Suprapubic skin (tissue), 4 donors: ENCODE measurements around the gene C1S. TPM values are rescaled to one million over a fixed set of nuclear protein-coding genes. Genes with fewer than 3 reads are reported as not detected.

ENCODE experiments used
- DNase-seq, 2 donors: peaks; one replicate each; pipeline ENCODE4 v3.0.0-alpha.2; 2019; ENCODE audit warnings: low spot score in 2 of 2
- H3K27ac ChIP-seq: fragments of 200-600 bp; sonication (generic); one replicate; pipeline ENCODE4 v1.5.1; 2019
- H3K27me3 ChIP-seq: fragments of 200-600 bp; sonication (generic); one replicate; pipeline ENCODE4 v1.5.1; 2019
- H3K36me3 ChIP-seq: fragments of 200-600 bp; sonication (generic); one replicate; pipeline ENCODE4 v1.5.1; 2019
- H3K4me1 ChIP-seq: fragments of 200-600 bp; sonication (generic); one replicate; pipeline ENCODE4 v1.5.1; 2019
- H3K4me3 ChIP-seq: fragments of 200-600 bp; sonication (generic); one replicate; pipeline ENCODE4 v1.5.1; 2019; ENCODE audit warnings: mild to moderate bottlenecking
- H3K9me3 ChIP-seq: fragments of 200-600 bp; sonication (generic); one replicate; pipeline ENCODE4 v1.5.1; 2019
- CTCF ChIP-seq, 2 donors: fragments of 200-600 bp in 1 of 2; fragments of 450-650 bp in 1 of 2; sonication (generic) in 1 of 2; IDR thresholded peaks; one replicate each; pipeline ENCODE4 v1.5.1; 2016 to 2019; ENCODE audit warnings: antibody characterized with exemption in 2 of 2, mild to moderate bottlenecking in 1 of 2, moderate library complexity in 1 of 2
- EP300 ChIP-seq: sonication (generic); formaldehyde crosslinking; IDR thresholded peaks from one replicate; pipeline ENCODE4 v1.6.1; 2017; ENCODE audit warnings: antibody characterized with exemption
- POLR2A ChIP-seq, 2 donors: fragments of 450-650 bp; IDR thresholded peaks; one replicate each; pipeline ENCODE4 v1.6.1; 2017; ENCODE audit warnings: antibody characterized with exemption in 2 of 2, mild to moderate bottlenecking in 2 of 2, moderate library complexity in 2 of 2
- POLR2AphosphoS5 ChIP-seq, 3 donors: sonication (generic); formaldehyde crosslinking; IDR thresholded peaks; one replicate each; pipeline ENCODE4 v1.6.1; 2017; ENCODE audit warnings: antibody characterized with exemption in 3 of 3
- WGBS: methylation state at CpG from one replicate; pipeline ENCODE4 v1.1.5; 2018; 5-methylcytosine and 5-hydroxymethylcytosine counted together
- total RNA-seq, 4 donors: library from RNA; depleted of rRNA; stranded (reverse); fragments of >200 nt; gene quantifications; one replicate each; pipeline ENCODE4 v1.1.0, GENCODE V29; 2016

The C1S gene
- total RNA-seq, 4 donors from 2014 or later: 62.6 to 99.6 (median 65.6) TPM

- no peaks in the 10 kb centered on the region for H3K9me3 ChIP-seq
- H3K27me3 ChIP-seq: no peaks in the 10 kb centered on the region
- peaks cover 50% of the 10 kb centered on the region for H3K4me1 ChIP-seq
- no peak for TF ChIP-seq POLR2AphosphoS5 (IDR thresholded peaks at IDR 0.05)
- TF ChIP-seq POLR2A (IDR thresholded peaks at IDR 0.05): no peak
- TF ChIP-seq CTCF (IDR thresholded peaks at IDR 0.05): no peak
- TF ChIP-seq EP300: no peak
- 70% methylated on average over 3 of the region's 7 CpGs for WGBS
- peak; percentile 61 to 73 for DNase-seq
- peak overlapping the region; percentile 90 for H3K27ac ChIP-seq
- H3K4me3 ChIP-seq: peak overlapping the region; percentile 52
- peaks cover 26% of the 10 kb centered on the region for H3K36me3 ChIP-seq
Measured at GRCh38 chr12:7091171-7091570, 30.7 kb downstream of the C1S start.

- DNase-seq: peak; percentile 79
- TF ChIP-seq POLR2A (IDR thresholded peaks at IDR 0.05): peak in 1 of 2 donors; percentile 33
- TF ChIP-seq EP300: no peak
- no peak for TF ChIP-seq POLR2AphosphoS5 (IDR thresholded peaks at IDR 0.05)
- peaks cover 23% of the 10 kb centered on the region for H3K36me3 ChIP-seq
- H3K4me1 ChIP-seq: peaks cover 50% of the 10 kb centered on the region
- H3K4me3 ChIP-seq: peak overlapping the region; percentile 52
- WGBS: 13% methylated on average over 10 of the region's 10 CpGs
- H3K9me3 ChIP-seq: no peaks in the 10 kb centered on the region
- H3K27me3 ChIP-seq: no peaks in the 10 kb centered on the region
- H3K27ac ChIP-seq: peak overlapping the region; percentile 90
Measured at GRCh38 chr12:7091660-7092228, 31.2 kb downstream of the C1S start.

- 7% methylated on average over 16 of the region's 16 CpGs for WGBS
- Histone ChIP-seq H3K9me3 (no peaks in the 10 kb centered on the region), H3K27me3 (no peaks in the 10 kb centered on the region), H3K36me3 (peaks cover 20% of the 10 kb centered on the region), H3K4me3 (peak within 1 kb of the TSS; percentile 52), H3K27ac (peak within 1 kb of the TSS; percentile 90), H3K4me1 (peaks cover 50% of the 10 kb centered on the region)
- TF ChIP-seq POLR2A (IDR thresholded peaks at IDR 0.05): peak in 1 of 2 donors; percentile 58
- TF ChIP-seq EP300: no peak
- TF ChIP-seq POLR2AphosphoS5 (IDR thresholded peaks at IDR 0.05): peak in 2 of 3 donors; percentile 30 to 50
- TF ChIP-seq CTCF (IDR thresholded peaks at IDR 0.05): peak; percentile 84 to 90
- DNase-seq: peak; percentile 90
Measured at GRCh38 chr12:7092229-7092985, 31.9 kb downstream of the C1S start, which contains the start of gene C1R. Gene C1R (minus strand): TSS chr12:7092445. CDS start chr12:7092388, 57 bp downstream.

GRCh38 chr12:7092986-7093460, 32.5 kb downstream of the C1S start:
- Histone ChIP-seq H3K9me3 (no peaks in the 10 kb centered on the region), H3K36me3 (peaks cover 24% of the 10 kb centered on the region), H3K4me3 (no peak overlapping the region), H3K4me1 (peaks cover 50% of the 10 kb centered on the region), H3K27me3 (no peaks in the 10 kb centered on the region), H3K27ac (peak overlapping the region; percentile 90)
- peak in 1 of 2 donors; percentile 65 for DNase-seq
- whole genome bisulfite sequencing: 67% methylated on average over 8 of the region's 8 CpGs
- TF ChIP-seq EP300 (no peak), CTCF (IDR thresholded peaks at IDR 0.05) (no peak), POLR2AphosphoS5 (IDR thresholded peaks at IDR 0.05) (no peak), POLR2A (IDR thresholded peaks at IDR 0.05) (no peak)

- Histone ChIP-seq H3K27ac (peak overlapping the region; percentile 90), H3K4me1 (peaks cover 50% of the 10 kb centered on the region), H3K27me3 (no peaks in the 10 kb centered on the region), H3K9me3 (no peaks in the 10 kb centered on the region), H3K4me3 (no peak overlapping the region), H3K36me3 (peaks cover 24% of the 10 kb centered on the region)
- TF ChIP-seq CTCF (IDR thresholded peaks at IDR 0.05) (no peak), EP300 (no peak), POLR2AphosphoS5 (IDR thresholded peaks at IDR 0.05) (no peak), POLR2A (IDR thresholded peaks at IDR 0.05) (no peak)
- peak; percentile 45 to 52 for DNase-seq
- 72% methylated on average over 5 of the region's 5 CpGs for WGBS
Measured at GRCh38 chr12:7093486-7093885, 33.0 kb downstream of the C1S start.
